HG03571 (cell line): ENCODE data around the gene MAP4K4.

Experiments
- ATAC-seq: cut with Tn5 transposase; IDR thresholded peaks from one replicate; pipeline ENCODE4 v1.9.1; 2021; ENCODE audit not compliant: unreplicated experiment

MAP4K4 gene

GRCh38 chr2:101697124-101698013 lies at the start of gene MAP4K4:
TSS of gene MAP4K4 (plus strand) at chr2:101697707. CDS start at chr2:101698081, 374 bp downstream.
- peak; percentile 47 for ATAC-seq

- no peak for ATAC-seq
Observed at GRCh38 chr2:101653469-101653868, 44.0 kb upstream of the MAP4K4 start.

- ATAC-seq = no peak
Observed at GRCh38 chr2:101655702-101656422, 41.6 kb upstream of the MAP4K4 start.

GRCh38 chr2:101657787-101658186 lies 39.7 kb upstream of the MAP4K4 start:
- ATAC-seq = no peak

- no peak for ATAC-seq
Observed at GRCh38 chr2:101658387-101658786, 39.1 kb upstream of the MAP4K4 start.

GRCh38 chr2:101665312-101665711 lies 32.2 kb upstream of the MAP4K4 start:
- ATAC-seq = no peak

GRCh38 chr2:101667823-101668222 lies 29.7 kb upstream of the MAP4K4 start:
- ATAC-seq = no peak

GRCh38 chr2:101672047-101672446 lies 25.5 kb upstream of the MAP4K4 start:
- ATAC-seq = no peak

- ATAC-seq = no peak
Observed at GRCh38 chr2:101673920-101674319, 23.6 kb upstream of the MAP4K4 start.

GRCh38 chr2:101675512-101675911 lies 22.0 kb upstream of the MAP4K4 start:
- ATAC-seq = no peak

- ATAC-seq = no peak
Observed at GRCh38 chr2:101676674-101677073, 20.8 kb upstream of the MAP4K4 start.

GRCh38 chr2:101677658-101678057 lies 19.8 kb upstream of the MAP4K4 start:
- no peak for ATAC-seq

- ATAC-seq = no peak
Observed at GRCh38 chr2:101678379-101678778, 19.1 kb upstream of the MAP4K4 start.

- ATAC-seq = no peak
Observed at GRCh38 chr2:101679037-101679726, 18.3 kb upstream of the MAP4K4 start.

- ATAC-seq = no peak
Observed at GRCh38 chr2:101679801-101680487, 17.6 kb upstream of the MAP4K4 start.

GRCh38 chr2:101682311-101682710 lies 15.2 kb upstream of the MAP4K4 start:
- no peak for ATAC-seq

- ATAC-seq = no peak
Observed at GRCh38 chr2:101684313-101684712, 13.2 kb upstream of the MAP4K4 start.

GRCh38 chr2:101688261-101688660 lies 9.2 kb upstream of the MAP4K4 start:
- ATAC-seq = no peak

- ATAC-seq = no peak
Observed at GRCh38 chr2:101689114-101689825, 8.2 kb upstream of the MAP4K4 start.

- no peak for ATAC-seq
Observed at GRCh38 chr2:101690547-101691152, 6.9 kb upstream of the MAP4K4 start.
